SIG-M5 treated with dmso at 0.1 percent for 504 hours (cell line): Measurements from ENCODE around the gene RFXANK.
"Not testable (repeated sequence)": the region's sequence is repeated elsewhere in the genome, so short reads cannot be mapped to it uniquely, and the experiment has no call there.

Experiments used
- DNase-seq: peaks from one replicate; lab custom pipeline; 2025; ENCODE audit not compliant: unreplicated experiment; lab: John Stamatoyannopoulos, UW

RFXANK gene

GRCh38 chr19:19205416-19206410, 13.7 kb downstream of the RFXANK start:
- no peak for DNase-seq

- no peak for DNase-seq
Observed at GRCh38 chr19:19206938-19207337, 14.9 kb downstream of the RFXANK start.

GRCh38 chr19:19207637-19208572, 15.8 kb downstream of the RFXANK start:
- no peak for DNase-seq

GRCh38 chr19:19209372-19209771, 17.3 kb downstream of the RFXANK start:
- no peak for DNase-seq

- DNase-seq: no peak
Observed at GRCh38 chr19:19211499-19212420, 19.7 kb downstream of the RFXANK start, which contains the start of gene NCAN. Gene NCAN (plus strand): TSS chr19:19211958. CDS start chr19:19216954, 4,996 bp downstream.

GRCh38 chr19:19212916-19213315, 20.9 kb downstream of the RFXANK start:
- no peak for DNase-seq

- DNase-seq: no peak
Observed at GRCh38 chr19:19213426-19214158, 21.5 kb downstream of the RFXANK start.

GRCh38 chr19:19214159-19214490, 22.1 kb downstream of the RFXANK start:
- no peak for DNase-seq

GRCh38 chr19:19214892-19215291, 22.8 kb downstream of the RFXANK start:
- peak; percentile 20 for DNase-seq

- no peak for DNase-seq
Observed at GRCh38 chr19:19215792-19216191, 23.7 kb downstream of the RFXANK start.

- no peak for DNase-seq
Observed at GRCh38 chr19:19217099-19217498, 25.0 kb downstream of the RFXANK start.

GRCh38 chr19:19218911-19219310, 26.9 kb downstream of the RFXANK start:
- no peak for DNase-seq

GRCh38 chr19:19221000-19221399, 28.9 kb downstream of the RFXANK start:
- not testable (repeated sequence) for DNase-seq

GRCh38 chr19:19223060-19223459, 31.0 kb downstream of the RFXANK start:
- no peak for DNase-seq

GRCh38 chr19:19223636-19224035, 31.6 kb downstream of the RFXANK start:
- no peak for DNase-seq

- DNase-seq: no peak
Observed at GRCh38 chr19:19224150-19224851, 32.2 kb downstream of the RFXANK start.

- peak; percentile 70 for DNase-seq
Observed at GRCh38 chr19:19224852-19225494, 32.9 kb downstream of the RFXANK start.

- DNase-seq: no peak
Observed at GRCh38 chr19:19226204-19226603, 34.1 kb downstream of the RFXANK start.

GRCh38 chr19:19226663-19227062, 34.6 kb downstream of the RFXANK start:
- no peak for DNase-seq
